Measurements from ENCODE around the gene TEK. TPM values are rescaled to one million over a fixed set of nuclear protein-coding genes. Genes with fewer than 3 reads are reported as not detected.

Gene TEK
- polyA plus RNA-seq, 2 donors, result 0.55 to 1.3 TPM

- Histone ChIP-seq H3K27ac (ENCODE audit: low read depth in 2 of 2, low read length in 1 of 2) (no peak overlapping the region), H3K36me3 (ENCODE audit: control insufficient read depth in 2 of 2, insufficient read depth in 2 of 2, low read length in 1 of 2) (no peaks in the 10 kb centered on the region), H3K4me1 (ENCODE audit: control insufficient read depth in 2 of 2, insufficient read depth in 2 of 2, low read length in 1 of 2) (no peaks in the 10 kb centered on the region), H3K4me3 (ENCODE audit: low read depth in 1 of 2, low read length in 2 of 2) (no peak overlapping the region), H3K9me3 (ENCODE audit: control insufficient read depth in 2 of 2, insufficient read depth in 1 of 2, low read depth in 1 of 2, low read length in 1 of 2) (no peaks in the 10 kb centered on the region), H3K27me3 (ENCODE audit: control insufficient read depth in 1 of 2, insufficient read depth in 2 of 2, low read length in 2 of 2) (no peaks in the 10 kb centered on the region)
- 67 to 81% methylated on average over 5 of the region's 5 CpGs for WGBS, 2 donors
These were observed 75.7 kb downstream of the TEK start for GRCh38 chr9:27184556-27185351.

GRCh38 chr9:27188426-27188825, 79.4 kb downstream of the TEK start:
- WGBS, 2 donors, result 58 to 86% methylated on average over 1 of the region's 1 CpG
- Histone ChIP-seq H3K27me3 (ENCODE audit: control insufficient read depth in 1 of 2, insufficient read depth in 2 of 2, low read length in 2 of 2) (no peaks in the 10 kb centered on the region), H3K9me3 (ENCODE audit: control insufficient read depth in 2 of 2, insufficient read depth in 1 of 2, low read depth in 1 of 2, low read length in 1 of 2) (no peaks in the 10 kb centered on the region), H3K4me3 (ENCODE audit: low read depth in 1 of 2, low read length in 2 of 2) (no peak overlapping the region), H3K27ac (ENCODE audit: low read depth in 2 of 2, low read length in 1 of 2) (no peak overlapping the region), H3K4me1 (ENCODE audit: control insufficient read depth in 2 of 2, insufficient read depth in 2 of 2, low read length in 1 of 2) (no peaks in the 10 kb centered on the region), H3K36me3 (ENCODE audit: control insufficient read depth in 2 of 2, insufficient read depth in 2 of 2, low read length in 1 of 2) (no peaks in the 10 kb centered on the region)

GRCh38 chr9:27189426-27189825, 80.4 kb downstream of the TEK start:
- Histone ChIP-seq H3K4me1 (ENCODE audit: control insufficient read depth in 2 of 2, insufficient read depth in 2 of 2, low read length in 1 of 2) (no peaks in the 10 kb centered on the region), H3K27me3 (ENCODE audit: control insufficient read depth in 1 of 2, insufficient read depth in 2 of 2, low read length in 2 of 2) (no peaks in the 10 kb centered on the region), H3K9me3 (ENCODE audit: control insufficient read depth in 2 of 2, insufficient read depth in 1 of 2, low read depth in 1 of 2, low read length in 1 of 2) (no peaks in the 10 kb centered on the region), H3K4me3 (ENCODE audit: low read depth in 1 of 2, low read length in 2 of 2) (no peak overlapping the region), H3K27ac (ENCODE audit: low read depth in 2 of 2, low read length in 1 of 2) (no peak overlapping the region), H3K36me3 (ENCODE audit: control insufficient read depth in 2 of 2, insufficient read depth in 2 of 2, low read length in 1 of 2) (no peaks in the 10 kb centered on the region)
- 93 to 98% methylated on average over 1 of the region's 1 CpG for WGBS, 2 donors

DNA sequence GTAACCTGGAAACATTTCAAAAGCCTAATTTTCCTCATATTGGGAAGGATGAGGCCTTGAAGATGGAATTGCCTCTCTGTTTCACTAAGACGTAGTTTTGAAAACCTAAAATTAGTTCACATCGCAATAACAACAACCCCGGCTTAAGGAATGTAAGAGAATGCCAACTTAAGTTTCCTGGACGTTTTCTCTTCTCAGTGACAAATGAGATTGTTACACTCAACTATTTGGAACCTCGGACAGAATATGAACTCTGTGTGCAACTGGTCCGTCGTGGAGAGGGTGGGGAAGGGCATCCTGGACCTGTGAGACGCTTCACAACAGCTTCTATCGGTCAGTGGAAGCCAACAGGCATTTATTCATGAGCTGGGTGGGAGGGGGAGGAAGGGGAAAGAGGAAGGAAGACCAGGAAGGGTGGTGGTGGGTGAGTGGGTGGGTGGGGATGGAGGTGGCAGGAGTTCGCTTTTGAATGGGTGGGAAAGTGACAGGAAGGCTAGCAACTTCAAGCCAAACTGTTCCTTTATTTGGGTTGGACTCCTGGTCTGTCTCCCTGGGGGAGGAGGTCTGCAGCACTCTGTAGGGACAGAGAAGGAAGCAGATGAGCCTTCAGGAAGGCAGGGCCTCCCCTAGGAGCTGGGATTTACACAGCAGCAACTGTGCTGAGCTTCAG, 83.4 kb downstream of the TEK start:
- no peak overlapping the region for H3K27ac ChIP-seq (ENCODE audit: low read depth in 2 of 2, low read length in 1 of 2)
- no peak overlapping the region for H3K4me3 ChIP-seq (ENCODE audit: low read depth in 1 of 2, low read length in 2 of 2)
- H3K4me1 ChIP-seq (ENCODE audit: control insufficient read depth in 2 of 2, insufficient read depth in 2 of 2, low read length in 1 of 2), result no peaks in the 10 kb centered on the region
- no peaks in the 10 kb centered on the region for H3K9me3 ChIP-seq (ENCODE audit: control insufficient read depth in 2 of 2, insufficient read depth in 1 of 2, low read depth in 1 of 2, low read length in 1 of 2)
- H3K36me3 ChIP-seq (ENCODE audit: control insufficient read depth in 2 of 2, insufficient read depth in 2 of 2, low read length in 1 of 2), result no peaks in the 10 kb centered on the region
- H3K27me3 ChIP-seq (ENCODE audit: control insufficient read depth in 1 of 2, insufficient read depth in 2 of 2, low read length in 2 of 2), result no peaks in the 10 kb centered on the region
- WGBS, 2 donors, result 50 to 55% methylated on average over 10 of the region's 10 CpGs

DNA sequence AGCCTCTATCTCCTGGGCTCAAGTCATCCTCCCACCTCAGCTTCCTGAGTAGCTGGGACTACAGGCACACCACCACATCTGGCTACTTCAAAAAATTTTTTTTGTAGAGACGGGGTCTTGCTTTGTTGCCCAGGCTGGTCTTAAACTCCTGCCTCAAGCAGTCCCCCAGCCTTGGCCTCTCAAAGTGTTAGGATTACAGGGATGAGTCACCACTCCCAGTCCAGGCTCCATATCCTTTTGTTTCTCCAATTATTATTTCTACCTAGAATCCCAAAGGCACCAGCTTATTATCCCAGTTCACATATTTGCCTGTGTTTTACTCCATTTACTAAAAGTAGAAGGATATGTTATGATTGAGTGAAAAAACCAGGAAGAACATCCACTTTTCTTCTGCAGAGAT, 84.9 kb downstream of the TEK start:
- Histone ChIP-seq H3K27me3 (ENCODE audit: control insufficient read depth in 1 of 2, insufficient read depth in 2 of 2, low read length in 2 of 2) (no peaks in the 10 kb centered on the region), H3K27ac (ENCODE audit: low read depth in 2 of 2, low read length in 1 of 2) (no peak overlapping the region), H3K4me1 (ENCODE audit: control insufficient read depth in 2 of 2, insufficient read depth in 2 of 2, low read length in 1 of 2) (no peaks in the 10 kb centered on the region), H3K9me3 (ENCODE audit: control insufficient read depth in 2 of 2, insufficient read depth in 1 of 2, low read depth in 1 of 2, low read length in 1 of 2) (no peaks in the 10 kb centered on the region), H3K36me3 (ENCODE audit: control insufficient read depth in 2 of 2, insufficient read depth in 2 of 2, low read length in 1 of 2) (no peaks in the 10 kb centered on the region), H3K4me3 (ENCODE audit: low read depth in 1 of 2, low read length in 2 of 2) (no peak overlapping the region)
- 70 to 96% methylated on average over 1 of the region's 1 CpG for WGBS, 2 donors

DNA sequence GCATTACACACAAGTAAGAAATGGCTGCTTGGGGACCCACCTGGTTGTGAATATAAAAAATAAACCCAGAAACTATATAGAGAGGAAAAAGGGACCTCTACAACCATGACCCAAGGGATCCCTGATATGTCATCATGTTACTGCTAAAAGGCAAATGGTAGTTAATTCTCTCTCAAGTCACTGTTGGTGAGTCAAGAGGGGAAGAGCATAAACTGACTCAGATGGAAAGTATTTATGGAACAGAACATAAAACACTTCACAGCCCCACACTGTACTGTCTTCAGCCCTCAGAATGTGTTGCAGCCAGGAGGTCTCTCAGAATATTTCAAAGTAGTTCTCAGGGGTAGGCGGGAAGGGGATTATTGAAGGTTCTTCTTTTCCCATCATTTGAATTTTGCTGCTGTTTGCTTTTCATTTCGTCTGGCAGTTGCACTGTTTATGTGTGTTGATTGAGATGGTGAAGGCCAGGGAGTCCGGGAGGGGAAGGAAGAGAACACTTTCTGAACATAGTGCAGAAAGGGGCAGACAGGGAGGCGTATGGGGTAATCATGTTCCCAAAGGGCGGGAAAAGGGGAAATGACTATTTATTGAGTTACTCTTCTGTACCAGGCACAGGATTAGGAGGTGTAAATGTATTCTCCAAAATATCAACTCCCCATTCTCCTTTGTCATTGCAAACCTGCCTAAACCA, 85.5 kb downstream of the TEK start:
- Histone ChIP-seq H3K4me1 (ENCODE audit: control insufficient read depth in 2 of 2, insufficient read depth in 2 of 2, low read length in 1 of 2) (no peaks in the 10 kb centered on the region), H3K27me3 (ENCODE audit: control insufficient read depth in 1 of 2, insufficient read depth in 2 of 2, low read length in 2 of 2) (no peaks in the 10 kb centered on the region), H3K4me3 (ENCODE audit: low read depth in 1 of 2, low read length in 2 of 2) (no peak overlapping the region), H3K36me3 (ENCODE audit: control insufficient read depth in 2 of 2, insufficient read depth in 2 of 2, low read length in 1 of 2) (no peaks in the 10 kb centered on the region), H3K9me3 (ENCODE audit: control insufficient read depth in 2 of 2, insufficient read depth in 1 of 2, low read depth in 1 of 2, low read length in 1 of 2) (no peaks in the 10 kb centered on the region), H3K27ac (ENCODE audit: low read depth in 2 of 2, low read length in 1 of 2) (no peak overlapping the region)
- 67 to 68% methylated on average over 5 of the region's 5 CpGs for WGBS, 2 donors

DNA sequence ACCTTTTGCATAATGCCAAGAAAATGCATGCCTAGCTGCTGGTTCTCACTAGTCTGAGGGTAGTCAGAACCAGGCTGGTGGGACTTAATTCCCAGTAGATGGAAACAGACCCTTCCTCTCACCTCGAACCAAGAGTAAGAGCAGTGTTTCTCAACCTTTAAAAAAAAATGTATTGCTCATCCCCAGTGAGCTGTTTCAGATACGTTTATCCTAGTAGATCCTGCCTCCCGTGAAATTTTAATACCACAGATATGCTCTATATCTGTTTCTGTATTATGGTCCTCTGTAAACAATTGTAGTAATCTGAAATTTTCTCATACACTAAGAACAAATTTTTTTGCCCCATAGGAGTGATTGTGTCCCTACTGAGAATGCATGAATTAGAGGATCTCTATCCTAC, 86.2 kb downstream of the TEK start:
- Histone ChIP-seq H3K9me3 (ENCODE audit: control insufficient read depth in 2 of 2, insufficient read depth in 1 of 2, low read depth in 1 of 2, low read length in 1 of 2) (no peaks in the 10 kb centered on the region), H3K27ac (ENCODE audit: low read depth in 2 of 2, low read length in 1 of 2) (no peak overlapping the region), H3K4me1 (ENCODE audit: control insufficient read depth in 2 of 2, insufficient read depth in 2 of 2, low read length in 1 of 2) (no peaks in the 10 kb centered on the region), H3K4me3 (ENCODE audit: low read depth in 1 of 2, low read length in 2 of 2) (no peak overlapping the region), H3K27me3 (ENCODE audit: control insufficient read depth in 1 of 2, insufficient read depth in 2 of 2, low read length in 2 of 2) (no peaks in the 10 kb centered on the region), H3K36me3 (ENCODE audit: control insufficient read depth in 2 of 2, insufficient read depth in 2 of 2, low read length in 1 of 2) (no peaks in the 10 kb centered on the region)
- WGBS, 2 donors, result 72 to 79% methylated on average over 3 of the region's 3 CpGs

GRCh38 chr9:27196383-27196782, 87.4 kb downstream of the TEK start:
- no peak overlapping the region for H3K4me3 ChIP-seq (ENCODE audit: low read depth in 1 of 2, low read length in 2 of 2)
- no peaks in the 10 kb centered on the region for H3K4me1 ChIP-seq (ENCODE audit: control insufficient read depth in 2 of 2, insufficient read depth in 2 of 2, low read length in 1 of 2)
- no peaks in the 10 kb centered on the region for H3K36me3 ChIP-seq (ENCODE audit: control insufficient read depth in 2 of 2, insufficient read depth in 2 of 2, low read length in 1 of 2)
- no peaks in the 10 kb centered on the region for H3K27me3 ChIP-seq (ENCODE audit: control insufficient read depth in 1 of 2, insufficient read depth in 2 of 2, low read length in 2 of 2)
- H3K9me3 ChIP-seq (ENCODE audit: control insufficient read depth in 2 of 2, insufficient read depth in 1 of 2, low read depth in 1 of 2, low read length in 1 of 2), result no peaks in the 10 kb centered on the region
- H3K27ac ChIP-seq (ENCODE audit: low read depth in 2 of 2, low read length in 1 of 2), result no peak overlapping the region
- 58 to 68% methylated on average over 3 of the region's 3 CpGs for WGBS, 2 donors

GRCh38 chr9:27198190-27198589, 89.2 kb downstream of the TEK start:
- H3K4me1 ChIP-seq (ENCODE audit: control insufficient read depth in 2 of 2, insufficient read depth in 2 of 2, low read length in 1 of 2), result no peaks in the 10 kb centered on the region
- H3K4me3 ChIP-seq (ENCODE audit: low read depth in 1 of 2, low read length in 2 of 2), result no peak overlapping the region
- H3K36me3 ChIP-seq (ENCODE audit: control insufficient read depth in 2 of 2, insufficient read depth in 2 of 2, low read length in 1 of 2), result no peaks in the 10 kb centered on the region
- no peak overlapping the region for H3K27ac ChIP-seq (ENCODE audit: low read depth in 2 of 2, low read length in 1 of 2)
- no peaks in the 10 kb centered on the region for H3K27me3 ChIP-seq (ENCODE audit: control insufficient read depth in 1 of 2, insufficient read depth in 2 of 2, low read length in 2 of 2)
- H3K9me3 ChIP-seq (ENCODE audit: control insufficient read depth in 2 of 2, insufficient read depth in 1 of 2, low read depth in 1 of 2, low read length in 1 of 2), result no peaks in the 10 kb centered on the region

Measured in esophagus (tissue), 2 donors.